ENCODE data around the gene FAIM2.

GRCh38 chr12:49901026-49901425, 2.7 kb downstream of the FAIM2 start:
- TF ChIP-seq CTCF (IDR thresholded peaks at IDR 0.05; ENCODE audit: insufficient read depth, low read length), result no peak
- TF ChIP-seq, protein P1, sequence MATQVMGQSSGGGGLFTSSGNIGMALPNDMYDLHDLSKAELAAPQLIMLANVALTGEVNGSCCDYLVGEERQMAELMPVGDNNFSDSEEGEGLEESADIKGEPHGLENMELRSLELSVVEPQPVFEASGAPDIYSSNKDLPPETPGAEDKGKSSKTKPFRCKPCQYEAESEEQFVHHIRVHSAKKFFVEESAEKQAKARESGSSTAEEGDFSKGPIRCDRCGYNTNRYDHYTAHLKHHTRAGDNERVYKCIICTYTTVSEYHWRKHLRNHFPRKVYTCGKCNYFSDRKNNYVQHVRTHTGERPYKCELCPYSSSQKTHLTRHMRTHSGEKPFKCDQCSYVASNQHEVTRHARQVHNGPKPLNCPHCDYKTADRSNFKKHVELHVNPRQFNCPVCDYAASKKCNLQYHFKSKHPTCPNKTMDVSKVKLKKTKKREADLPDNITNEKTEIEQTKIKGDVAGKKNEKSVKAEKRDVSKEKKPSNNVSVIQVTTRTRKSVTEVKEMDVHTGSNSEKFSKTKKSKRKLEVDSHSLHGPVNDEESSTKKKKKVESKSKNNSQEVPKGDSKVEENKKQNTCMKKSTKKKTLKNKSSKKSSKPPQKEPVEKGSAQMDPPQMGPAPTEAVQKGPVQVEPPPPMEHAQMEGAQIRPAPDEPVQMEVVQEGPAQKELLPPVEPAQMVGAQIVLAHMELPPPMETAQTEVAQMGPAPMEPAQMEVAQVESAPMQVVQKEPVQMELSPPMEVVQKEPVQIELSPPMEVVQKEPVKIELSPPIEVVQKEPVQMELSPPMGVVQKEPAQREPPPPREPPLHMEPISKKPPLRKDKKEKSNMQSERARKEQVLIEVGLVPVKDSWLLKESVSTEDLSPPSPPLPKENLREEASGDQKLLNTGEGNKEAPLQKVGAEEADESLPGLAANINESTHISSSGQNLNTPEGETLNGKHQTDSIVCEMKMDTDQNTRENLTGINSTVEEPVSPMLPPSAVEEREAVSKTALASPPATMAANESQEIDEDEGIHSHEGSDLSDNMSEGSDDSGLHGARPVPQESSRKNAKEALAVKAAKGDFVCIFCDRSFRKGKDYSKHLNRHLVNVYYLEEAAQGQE (IDR thresholded peaks at IDR 0.05; ENCODE audit: insufficient replicate concordance, low read depth), result no peak
- TF ChIP-seq POLR2AphosphoS5 (IDR thresholded peaks at IDR 0.05; ENCODE audit: low read depth), result no peak
- no peak for TF ChIP-seq GABPA (IDR thresholded peaks at IDR 0.05; ENCODE audit: low read depth)
- no peak for TF ChIP-seq SPI1 (IDR thresholded peaks at IDR 0.05; ENCODE audit: borderline replicate concordance, low read depth)
